ENCODE data around the gene LIMK2.
"Not testable (repeated sequence)": the region's sequence is repeated elsewhere in the genome, so short reads cannot be mapped to it uniquely, and the experiment has no call there.

Gene LIMK2

DNA sequence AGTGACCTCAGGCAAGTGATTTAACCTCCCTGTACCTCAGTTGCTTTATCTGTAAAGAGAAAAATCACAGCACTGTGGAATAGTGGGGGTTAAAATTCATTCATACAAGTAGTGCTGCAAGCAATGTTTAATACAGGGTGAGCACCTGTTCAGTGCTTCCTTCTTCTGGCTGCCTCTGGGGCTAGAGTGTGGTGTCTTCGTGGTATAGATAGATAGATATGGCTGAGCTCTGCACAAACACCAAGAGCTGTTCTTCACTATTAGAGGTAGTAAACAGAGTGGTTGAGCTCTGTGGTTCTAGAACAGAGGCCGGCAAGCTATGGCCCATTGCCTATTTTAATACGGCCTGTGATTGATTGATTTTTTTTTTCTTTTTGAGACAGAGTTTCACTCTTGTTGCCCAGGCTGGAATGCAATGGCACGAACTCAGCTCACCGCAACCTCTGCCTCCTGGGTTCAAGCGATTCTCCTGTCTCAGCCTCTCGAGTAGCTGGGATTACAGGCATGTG lies 32.9 kb downstream of the LIMK2 start:
- no peak for DNase-seq

DNA sequence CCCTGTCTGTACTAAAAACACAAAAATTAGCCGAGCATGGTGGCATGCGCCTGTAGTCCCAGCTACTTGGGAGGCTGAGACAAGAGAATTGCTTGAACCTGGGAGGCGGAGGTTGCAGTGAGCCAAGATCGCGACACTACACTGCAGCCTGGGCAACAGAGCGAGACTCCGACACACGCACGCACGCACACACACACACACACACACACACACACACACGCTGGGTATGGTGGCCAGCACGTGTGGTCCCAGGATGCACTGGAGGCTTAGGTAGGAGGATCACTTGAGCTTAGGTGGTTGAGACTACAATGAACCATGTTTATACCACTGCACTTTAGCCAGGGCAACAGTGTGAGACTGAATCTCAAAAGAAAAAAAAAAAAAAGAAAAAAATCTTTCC lies 33.9 kb downstream of the LIMK2 start:
- not testable (repeated sequence) for DNase-seq

DNA sequence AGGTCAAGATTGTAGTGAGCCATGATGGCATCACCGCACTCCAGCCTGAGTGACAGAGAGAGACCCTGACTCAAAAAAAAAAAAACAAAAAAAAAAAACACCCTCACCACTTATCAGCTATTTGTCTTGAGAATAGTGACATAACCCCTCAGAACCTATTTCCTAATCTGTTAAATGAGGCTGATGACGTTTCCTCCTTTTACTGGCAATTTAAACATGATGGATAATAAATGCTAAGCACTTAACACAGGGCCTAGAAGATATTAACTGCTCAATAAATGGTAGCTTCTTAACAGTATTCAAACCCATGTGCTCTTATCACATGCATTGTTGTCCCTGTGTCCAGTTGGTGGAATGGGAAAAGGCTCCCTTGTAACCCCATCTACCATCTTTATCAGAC lies 34.6 kb downstream of the LIMK2 start:
- DNase-seq: no peak

DNA sequence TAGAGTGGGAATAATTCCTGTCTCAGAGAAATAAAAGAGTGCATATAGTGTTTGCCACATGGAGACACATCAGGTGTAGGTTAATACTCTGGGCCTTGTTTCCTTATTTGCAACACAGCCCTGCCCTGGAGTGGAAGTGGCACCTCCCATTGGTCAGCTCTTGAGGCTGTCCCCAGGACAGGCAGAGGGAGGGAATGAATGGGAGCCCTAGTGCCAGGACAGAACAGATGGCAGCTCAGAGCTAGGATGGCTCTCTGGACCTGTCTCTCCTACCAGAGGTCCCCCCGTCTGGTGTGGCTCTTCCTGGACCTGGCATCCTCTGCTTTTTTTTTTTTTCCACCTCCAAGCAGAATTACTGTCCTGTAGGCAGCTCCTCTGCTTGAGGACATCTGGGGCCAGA lies 35.6 kb downstream of the LIMK2 start:
- no peak for DNase-seq

DNA sequence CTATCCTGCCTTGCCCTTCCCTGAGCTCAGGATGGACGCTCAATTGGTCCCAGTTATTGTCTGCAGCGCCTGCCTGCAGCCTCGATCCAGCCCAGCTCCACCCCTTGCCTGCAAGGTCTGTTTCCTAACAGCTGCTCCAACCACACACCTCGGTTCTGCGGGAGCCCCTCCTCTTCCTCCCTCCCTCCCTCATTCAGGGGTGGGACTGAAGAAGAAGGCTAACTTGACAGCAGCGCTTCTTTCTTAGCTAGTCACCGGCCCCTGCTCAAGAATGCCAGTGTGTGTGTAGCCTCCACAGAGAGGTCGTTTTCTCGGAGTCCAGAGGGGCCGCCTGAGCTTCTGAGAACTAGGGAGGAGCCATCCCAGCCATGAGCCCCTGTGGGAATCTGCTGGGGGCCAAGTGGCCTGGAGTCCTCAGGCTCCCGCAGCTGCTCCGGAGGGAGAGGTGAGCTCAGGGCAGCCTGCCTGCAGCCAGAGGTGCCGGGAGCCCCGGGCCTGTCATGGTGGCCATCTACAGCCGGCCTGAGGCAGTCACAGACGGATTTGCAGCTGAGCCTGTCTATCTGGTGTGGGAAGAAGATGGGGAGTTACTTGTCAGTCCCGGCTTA lies 36.1 kb downstream of the LIMK2 start:
- DNase-seq: peak; percentile 63

DNA sequence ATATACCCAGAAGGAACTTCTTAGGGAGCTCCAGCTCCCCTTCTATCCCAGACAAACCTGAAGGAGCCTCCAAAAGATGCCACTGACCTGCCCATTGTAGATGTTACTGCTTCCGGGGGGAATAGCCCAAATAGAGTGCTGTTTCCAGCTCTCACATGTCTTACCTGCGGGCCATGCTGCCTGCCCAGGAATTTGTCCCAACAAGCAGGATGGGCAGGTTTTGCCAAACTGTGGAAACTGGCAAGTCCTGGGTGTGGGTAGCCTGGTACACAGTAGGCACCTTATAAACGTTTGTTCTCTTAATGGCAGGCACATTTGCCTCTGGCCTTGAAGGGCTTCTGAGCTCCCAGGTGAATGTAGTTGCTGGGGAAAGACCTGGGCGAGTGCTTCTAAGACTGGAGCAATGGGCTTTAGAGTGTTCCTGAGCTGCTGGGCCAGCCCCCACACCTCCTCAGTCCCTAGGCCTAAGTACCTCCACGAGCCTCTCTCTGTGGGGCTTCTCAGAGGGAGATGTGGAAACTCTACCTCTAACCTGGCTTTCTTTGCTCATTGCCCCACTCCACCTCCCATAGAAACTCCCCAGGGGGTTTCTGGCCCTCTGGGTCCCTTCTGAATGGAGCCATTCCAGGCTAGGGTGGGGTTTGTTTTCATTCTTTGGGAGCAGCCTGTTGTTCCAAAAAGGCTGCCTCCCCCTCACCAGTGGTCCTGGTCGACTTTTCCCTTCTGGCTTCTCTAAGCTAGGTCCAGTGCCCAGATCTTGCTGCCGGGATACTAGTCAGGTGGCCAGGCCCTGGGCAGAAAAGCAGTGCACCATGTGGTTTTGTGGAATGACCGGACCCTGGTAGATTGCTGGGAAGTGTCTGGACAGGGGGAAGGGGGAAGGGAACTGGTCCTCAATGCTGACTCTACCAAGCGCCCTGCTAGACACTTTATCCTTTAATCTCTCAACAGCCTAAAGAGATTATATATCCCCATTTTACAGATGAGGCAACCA lies 37.2 kb downstream of the LIMK2 start:
- DNase-seq: no peak

DNA sequence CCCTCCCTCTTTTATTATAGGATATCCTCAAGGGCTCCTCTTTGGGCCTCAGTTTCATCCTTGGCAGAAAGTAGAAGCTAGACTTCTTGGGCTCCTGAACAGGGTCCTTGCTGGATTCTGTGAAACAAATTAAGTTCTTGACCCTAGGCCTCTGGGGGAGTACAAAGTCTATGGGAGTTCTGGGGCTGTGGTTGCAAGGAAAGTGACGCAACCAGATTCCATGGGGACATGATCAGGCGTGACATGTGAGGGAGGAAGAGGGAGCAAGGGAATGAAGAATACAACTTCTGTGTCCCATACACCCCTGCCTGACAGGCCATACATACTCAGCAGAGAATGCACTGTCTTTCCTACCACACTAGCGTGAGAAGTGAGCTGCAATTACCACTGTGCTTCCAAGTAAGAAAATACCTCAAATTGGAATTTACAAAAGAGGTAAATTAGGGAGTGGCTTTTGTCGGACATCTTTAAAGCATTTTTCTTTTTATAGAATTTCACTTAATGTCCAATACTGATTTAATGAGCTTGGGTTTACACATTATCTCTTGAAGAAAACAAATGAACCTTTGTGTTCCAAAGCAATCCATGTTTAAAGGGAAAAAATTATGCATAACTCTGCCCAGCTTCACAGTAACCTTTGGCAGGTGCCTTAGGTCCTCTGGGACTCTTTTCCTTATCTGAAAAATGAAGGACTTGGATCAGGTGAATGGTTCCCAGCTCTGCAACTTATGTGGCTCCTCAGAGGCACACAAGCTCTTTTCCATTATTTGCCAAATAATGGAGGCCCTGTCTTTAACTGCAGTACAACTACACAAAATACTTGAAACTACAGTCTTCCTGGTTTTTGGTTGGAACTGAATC lies 38.9 kb downstream of the LIMK2 start:
- no peak for DNase-seq

DNA sequence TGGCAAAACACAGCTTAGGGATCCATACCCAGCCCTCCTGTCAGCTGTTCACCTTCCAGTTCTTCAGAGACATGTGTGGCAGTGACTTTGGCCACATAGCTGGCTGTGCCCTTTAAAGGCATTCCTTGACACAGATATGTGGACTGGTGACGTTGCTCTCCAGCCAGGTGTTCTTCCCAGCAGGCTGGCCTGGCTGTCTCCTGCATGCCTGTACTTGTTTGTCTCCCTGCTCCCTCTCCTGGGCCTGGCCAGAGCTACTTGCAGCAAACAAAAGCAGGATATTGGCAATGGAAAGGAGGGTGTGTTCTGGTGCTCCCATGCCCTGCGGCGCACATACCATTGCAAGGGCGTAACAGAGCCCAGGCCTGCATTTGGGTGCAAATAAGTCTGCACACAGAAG lies 41.9 kb downstream of the LIMK2 start:
- DNase-seq: no peak

DNA sequence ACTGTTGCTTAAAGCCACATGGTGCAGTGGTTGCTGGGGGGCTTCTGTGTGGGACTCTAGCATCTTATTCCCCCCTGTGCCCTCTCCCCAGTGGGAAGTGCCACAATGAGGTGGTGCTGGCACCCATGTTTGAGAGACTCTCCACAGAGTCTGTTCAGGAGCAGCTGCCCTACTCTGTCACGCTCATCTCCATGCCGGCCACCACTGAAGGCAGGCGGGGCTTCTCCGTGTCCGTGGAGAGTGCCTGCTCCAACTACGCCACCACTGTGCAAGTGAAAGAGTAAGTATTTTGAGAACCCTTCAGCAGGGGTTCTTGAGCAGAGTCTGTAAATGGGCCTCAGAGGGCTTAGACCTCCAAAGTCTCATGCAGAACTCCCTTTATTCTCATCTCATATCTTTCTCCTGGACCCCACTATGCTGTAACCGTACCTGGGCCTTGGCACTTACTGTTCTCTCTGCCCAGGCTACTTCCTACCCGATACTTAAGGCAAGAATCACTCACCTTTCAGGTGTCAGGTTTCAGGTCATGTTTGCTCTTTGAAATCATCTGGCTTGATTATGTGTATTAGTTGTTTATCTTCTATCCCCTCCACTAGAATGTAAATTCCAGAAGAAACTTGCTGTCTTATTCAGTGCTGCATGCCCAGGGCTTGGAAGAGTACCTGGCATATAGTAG lies 47.8 kb downstream of the LIMK2 start:
- no peak for DNase-seq

DNA sequence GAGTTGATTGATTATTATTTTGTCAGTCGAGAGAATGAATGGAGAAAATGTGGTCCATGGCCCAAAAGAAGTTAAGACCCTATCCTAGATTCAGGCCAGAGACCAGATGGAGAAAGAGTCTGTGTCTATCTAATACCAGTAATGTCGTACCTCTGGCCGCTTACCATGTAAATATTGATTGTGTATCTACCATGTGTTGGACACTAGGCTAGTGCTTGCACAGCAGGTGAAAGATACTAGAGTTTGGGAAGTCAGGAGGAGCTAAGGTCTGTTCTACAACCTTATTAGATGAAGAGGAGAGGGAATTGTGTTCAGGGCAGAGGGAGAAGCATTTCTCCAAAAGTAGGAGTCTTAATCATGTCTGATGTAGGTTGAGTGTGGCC lies 48.4 kb downstream of the LIMK2 start:
- DNase-seq: no peak

DNA sequence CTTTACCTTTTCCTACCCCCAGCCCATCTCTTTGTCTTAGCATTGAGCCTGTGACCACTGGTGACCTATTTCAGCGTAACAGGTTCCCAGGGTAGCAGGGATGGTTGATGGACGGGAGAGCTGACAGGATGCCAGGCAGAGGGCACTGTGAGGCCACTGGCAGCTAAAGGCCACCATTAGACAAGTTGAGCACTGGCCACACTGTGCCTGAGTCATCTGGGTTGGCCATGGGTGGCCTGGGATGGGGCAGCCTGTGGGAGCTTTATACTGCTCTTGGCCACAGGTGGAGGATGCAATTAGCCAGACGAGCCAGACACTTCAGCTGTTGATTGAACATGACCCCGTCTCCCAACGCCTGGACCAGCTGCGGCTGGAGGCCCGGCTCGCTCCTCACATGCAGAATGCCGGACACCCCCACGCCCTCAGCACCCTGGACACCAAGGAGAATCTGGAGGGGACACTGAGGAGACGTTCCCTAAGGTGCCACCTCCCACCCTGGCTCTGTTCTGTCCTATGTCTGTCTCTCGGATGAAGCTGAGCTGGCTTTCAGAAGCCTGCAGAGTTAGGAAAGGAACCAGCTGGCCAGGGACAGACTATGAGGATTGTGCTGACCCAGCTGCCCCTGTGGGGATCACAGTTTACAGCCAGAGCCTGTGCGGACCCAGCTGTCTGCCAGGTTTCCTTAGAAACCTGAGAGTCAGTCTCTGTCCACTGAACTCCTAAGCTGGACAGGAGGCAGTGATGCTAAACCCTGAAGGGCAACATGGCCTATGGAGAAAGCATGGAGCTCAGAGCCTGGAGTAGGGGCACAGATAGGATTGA lies 50.4 kb downstream of the LIMK2 start:
- DNase-seq: no peak

DNA sequence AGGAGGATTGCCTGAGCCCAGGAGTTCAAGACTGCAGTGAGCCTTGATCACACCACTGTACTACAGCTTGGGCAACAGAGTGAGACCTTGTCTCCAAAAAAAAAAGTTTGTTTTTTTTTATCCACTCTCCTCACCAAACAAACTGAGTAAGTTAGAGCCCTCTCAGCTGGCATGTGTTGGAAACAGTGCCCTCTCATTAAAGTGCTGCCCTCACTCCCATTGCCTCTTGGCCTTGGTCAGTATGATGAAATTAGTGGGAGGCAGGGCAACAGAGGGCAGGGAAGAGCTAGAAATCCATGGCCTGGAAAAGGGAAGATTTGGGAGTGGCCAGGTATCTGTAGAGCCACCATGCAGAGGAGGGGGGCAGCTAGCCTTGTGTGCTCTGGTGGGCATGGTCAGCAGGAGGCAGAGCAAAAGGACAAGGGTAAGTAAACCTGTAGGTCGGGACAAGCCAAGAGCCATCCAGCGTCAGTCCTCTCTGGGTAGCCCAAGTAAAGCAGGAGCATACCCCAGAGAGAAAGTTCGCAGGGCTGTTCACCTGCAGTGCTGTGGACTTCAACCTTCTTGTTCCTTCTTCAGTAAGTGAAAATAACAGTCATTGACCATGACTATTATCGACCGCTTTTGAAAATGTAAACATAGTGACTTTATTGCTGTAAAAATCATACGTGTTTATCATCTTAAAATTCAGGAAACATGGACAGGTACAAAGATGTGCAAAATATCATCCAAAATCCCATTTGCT lies 52.0 kb downstream of the LIMK2 start:
- DNase-seq: no peak

DNA sequence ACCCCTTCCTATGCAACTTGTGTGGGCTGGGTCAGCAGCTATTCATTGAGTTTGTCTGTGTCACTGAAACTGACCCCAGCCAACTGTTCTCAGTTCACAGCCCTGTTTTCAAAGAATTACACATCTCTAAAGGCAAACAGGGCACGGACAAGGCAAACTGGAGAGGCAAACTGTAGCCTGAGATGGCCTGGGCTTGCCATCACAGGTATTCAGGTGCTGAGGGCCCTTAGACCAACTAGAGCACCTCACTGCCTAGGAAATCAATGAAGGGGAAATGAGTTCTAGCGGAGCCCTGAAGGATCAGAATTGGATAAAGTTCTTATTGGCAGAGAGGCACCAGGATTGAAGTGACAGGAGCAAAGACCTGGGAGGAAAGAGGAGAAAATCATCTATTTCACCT lies 56.2 kb downstream of the LIMK2 start:
- no peak for DNase-seq

DNA sequence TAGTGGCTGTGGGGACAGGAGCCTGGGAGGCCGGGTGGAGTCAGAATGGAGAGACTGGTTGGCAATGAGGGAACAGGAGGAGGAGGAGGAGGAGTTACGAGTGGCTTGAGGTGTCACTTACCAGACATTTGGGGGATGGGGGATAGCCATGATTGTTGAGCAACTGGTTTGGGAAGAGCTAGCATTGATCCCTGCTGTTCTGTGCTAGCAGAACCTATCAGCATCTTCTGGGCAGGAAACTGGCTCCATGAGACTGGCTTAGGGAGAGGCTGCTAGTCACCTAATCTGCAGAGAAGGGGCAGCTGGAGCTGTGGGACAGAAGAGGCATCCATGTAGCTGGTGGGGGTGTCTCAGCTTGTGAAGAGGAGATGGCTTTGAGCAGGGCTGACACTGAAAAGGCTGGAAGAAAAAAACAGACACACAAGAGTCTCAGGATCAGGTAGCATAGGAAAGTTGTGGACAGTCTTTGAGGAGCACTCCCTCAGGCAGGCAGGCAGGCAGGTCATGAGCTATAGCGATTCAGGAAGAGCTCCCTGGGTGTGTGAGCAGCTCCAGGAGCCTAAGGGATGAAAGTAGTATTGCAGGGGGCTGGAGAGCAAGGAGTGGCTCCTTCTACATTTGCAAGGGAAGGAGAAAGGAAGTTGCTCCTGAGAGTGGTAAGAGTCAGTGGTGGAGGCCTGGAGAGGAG lies 57.9 kb downstream of the LIMK2 start:
- no peak for DNase-seq

DNA sequence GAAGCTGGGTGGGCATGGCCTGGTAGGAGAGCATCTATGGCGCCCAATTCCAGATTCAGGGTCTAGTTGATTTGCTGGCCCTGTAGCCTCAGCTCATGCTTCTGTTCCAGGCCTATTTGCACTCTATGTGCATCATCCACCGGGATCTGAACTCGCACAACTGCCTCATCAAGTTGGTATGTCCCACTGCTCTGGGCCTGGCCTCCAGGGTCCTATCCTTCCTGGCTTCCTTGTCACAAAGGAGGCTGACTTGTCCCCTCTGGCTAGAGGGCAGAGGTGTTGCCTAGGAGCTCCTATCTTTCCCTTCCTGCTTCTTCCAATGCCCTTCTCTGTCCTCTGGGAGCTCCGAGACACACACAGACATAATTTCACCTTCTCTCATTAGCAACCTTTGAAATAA lies 58.9 kb downstream of the LIMK2 start:
- no peak for DNase-seq

DNA sequence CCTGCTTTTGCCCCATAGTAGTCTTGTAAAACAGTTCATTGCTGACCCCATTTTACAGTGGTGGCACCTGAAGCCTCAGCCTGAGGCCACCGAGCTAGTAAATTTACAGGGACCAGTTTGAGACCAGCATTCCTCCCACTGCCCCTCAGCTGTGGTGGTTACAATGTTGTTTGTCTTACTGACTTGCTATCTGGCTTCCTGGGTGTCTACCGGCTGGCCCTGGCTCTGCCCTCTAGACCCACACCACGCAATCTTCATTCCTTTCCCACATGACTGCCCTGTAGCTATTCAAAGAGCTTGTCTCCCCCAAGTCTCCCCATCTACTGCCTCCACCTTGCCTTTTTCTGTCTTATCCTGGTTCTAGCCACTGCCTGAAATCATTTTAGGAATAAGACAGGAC lies 59.4 kb downstream of the LIMK2 start:
- DNase-seq: no peak

DNA sequence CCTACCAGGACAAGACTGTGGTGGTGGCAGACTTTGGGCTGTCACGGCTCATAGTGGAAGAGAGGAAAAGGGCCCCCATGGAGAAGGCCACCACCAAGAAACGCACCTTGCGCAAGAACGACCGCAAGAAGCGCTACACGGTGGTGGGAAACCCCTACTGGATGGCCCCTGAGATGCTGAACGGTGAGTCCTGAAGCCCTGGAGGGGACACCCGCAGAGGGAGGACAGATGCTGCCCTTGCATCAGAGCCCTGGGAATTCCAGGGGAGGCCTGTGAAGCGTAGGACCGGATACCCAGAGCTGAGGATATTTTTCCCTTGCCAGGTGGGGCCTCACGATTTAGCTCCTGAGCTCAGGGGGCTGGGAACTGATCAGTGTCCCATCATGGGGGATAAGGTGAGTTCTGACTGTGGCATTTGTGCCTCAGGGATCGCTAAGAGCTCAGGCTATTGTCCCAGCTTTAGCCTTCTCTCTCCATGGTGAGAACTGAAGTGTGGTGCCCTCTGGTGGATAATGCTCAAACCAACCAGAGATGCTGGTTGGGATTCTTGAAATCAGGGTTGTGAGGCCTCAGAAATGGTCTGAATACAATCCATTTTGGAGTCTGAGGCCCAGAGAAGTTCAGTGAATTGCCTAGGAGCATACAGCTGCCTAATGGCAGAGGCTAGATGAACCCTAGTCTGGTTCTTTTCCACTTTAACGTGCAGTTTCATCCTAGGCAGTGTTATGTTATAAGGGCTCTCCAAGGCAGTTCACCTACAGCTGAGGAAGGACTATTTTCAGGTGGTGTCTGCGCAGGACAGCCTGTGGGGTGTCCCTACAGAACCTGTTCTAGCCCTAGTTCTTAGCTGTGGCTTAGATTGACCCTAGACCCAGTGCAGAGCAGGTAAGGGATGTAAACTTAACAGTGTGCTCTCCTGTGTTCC lies 60.7 kb downstream of the LIMK2 start:
- DNase-seq: peak; percentile 54

DNA sequence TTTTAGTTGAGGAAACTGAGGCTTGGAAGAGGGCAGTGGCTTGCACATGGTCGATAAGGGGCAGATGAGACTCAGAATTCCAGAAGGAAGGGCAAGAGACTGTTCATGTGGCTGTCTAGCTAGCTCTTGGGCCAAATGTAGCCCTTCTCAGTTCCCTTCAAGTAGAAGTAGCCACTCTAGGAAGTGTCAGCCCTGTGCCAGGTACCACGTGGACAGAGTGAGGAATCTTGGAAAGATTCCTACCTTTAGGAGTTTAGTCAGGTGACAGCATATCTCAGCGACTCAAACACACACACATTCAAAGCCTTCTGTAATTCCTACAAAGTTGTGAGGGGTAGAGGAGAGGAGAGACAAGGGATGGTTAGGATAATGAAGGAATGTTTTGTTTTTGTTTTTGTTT lies 61.9 kb downstream of the LIMK2 start:
- no peak for DNase-seq

DNA sequence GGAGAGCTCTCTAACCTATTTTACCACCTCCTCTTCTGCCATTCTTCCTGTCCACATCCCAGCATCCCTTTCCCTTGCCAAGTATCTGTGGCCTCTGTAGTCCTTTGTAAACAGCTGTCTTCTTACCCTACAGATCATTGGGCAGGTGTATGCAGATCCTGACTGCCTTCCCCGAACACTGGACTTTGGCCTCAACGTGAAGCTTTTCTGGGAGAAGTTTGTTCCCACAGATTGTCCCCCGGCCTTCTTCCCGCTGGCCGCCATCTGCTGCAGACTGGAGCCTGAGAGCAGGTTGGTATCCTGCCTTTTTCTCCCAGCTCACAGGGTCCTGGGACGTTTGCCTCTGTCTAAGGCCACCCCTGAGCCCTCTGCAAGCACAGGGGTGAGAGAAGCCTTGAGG lies 62.9 kb downstream of the LIMK2 start:
- no peak for DNase-seq
